HepG2 (cell line): ENCODE data around the gene WIPF2. TPM values are rescaled to one million over a fixed set of nuclear protein-coding genes. Genes with fewer than 3 reads are reported as not detected.

Experiments used
- CBX5 ChIP-seq: sonication (generic); formaldehyde crosslinking; IDR thresholded peaks from 2 replicates; pipeline ENCODE4 v1.4.0; 2020; ENCODE audit warnings: missing genetic modification reagents, borderline replicate concordance
- MED13 ChIP-seq: sonication (generic); formaldehyde crosslinking; IDR thresholded peaks from 2 replicates; pipeline ENCODE4 v1.5.0; 2020; ENCODE audit warnings: missing genetic modification reagents
- PHF21A ChIP-seq: sonication (generic); formaldehyde crosslinking; IDR thresholded peaks from 2 replicates; pipeline ENCODE4 v1.5.0; 2020; ENCODE audit warnings: mild to moderate bottlenecking, missing genetic modification reagents
- POLR2A ChIP-seq, 2 experiments: IDR thresholded peaks; 2 replicates each; pipeline ENCODE4 v1.6.1; 2011; ENCODE audit warnings: low read depth in 2 of 2, low read length in 2 of 2, mild to moderate bottlenecking in 1 of 2, moderate library complexity in 1 of 2; ENCODE audit not compliant: insufficient read depth in 1 of 2
- SAP130 ChIP-seq: IDR thresholded peaks from 2 replicates; pipeline ENCODE4 v1.6.1; 2016; ENCODE audit warnings: low read depth
- TCF7 ChIP-seq: sonication (generic); IDR thresholded peaks from 2 replicates; pipeline ENCODE4 v1.6.1; 2016; ENCODE audit warnings: antibody characterized with exemption, low read depth
- U2AF1 ChIP-seq: fragments of 200-400 bp; formaldehyde crosslinking; optimal IDR thresholded peaks from 2 replicates; pipeline ENCODE3; 2017; ENCODE audit warnings: mild to moderate bottlenecking, low read depth, low read length
- ZNF589 ChIP-seq: sonication (generic); formaldehyde crosslinking; conservative IDR thresholded peaks from 2 replicates; pipeline ENCODE4 v1.8.0; 2022; ENCODE audit warnings: mild to moderate bottlenecking, moderate library complexity, missing genetic modification reagents
- ZNF724P ChIP-seq: sonication (generic); formaldehyde crosslinking; IDR thresholded peaks from 2 replicates; pipeline ENCODE4 v1.8.0; 2022; ENCODE audit warnings: missing genetic modification reagents, borderline replicate concordance
- ZNF816 ChIP-seq: sonication (generic); formaldehyde crosslinking; IDR thresholded peaks from 2 replicates; pipeline ENCODE4 v1.8.0; 2022; ENCODE audit warnings: missing genetic modification reagents, mild to moderate bottlenecking, borderline replicate concordance
- ZNF883 ChIP-seq: sonication (generic); formaldehyde crosslinking; IDR thresholded peaks from 2 replicates; pipeline ENCODE4 v1.5.1; 2020; ENCODE audit warnings: mild to moderate bottlenecking, missing genetic modification reagents; ENCODE audit errors: not compliant biosample characterization
- polyA plus RNA-seq, 8 experiments: library from polyadenylated mRNA; depleted of rRNA in 3 of 8; stranded (reverse) in 7 of 8; unstranded in 1 of 8; fragments of >200 nt; fragmentation: Illumina TruSeq in 4 of 8; extraction: Trizol in 4 of 8; gene quantifications; 2 replicates each; pipeline versions ENCODE4 v1.2.1 to v1.2.3, GENCODE V29; 2011 to 2016; ENCODE audit warnings: low read depth in 4 of 8, missing spikeins in 1 of 8, mixed read lengths in 1 of 8; ENCODE audit not compliant: insufficient read depth in 1 of 8
- total RNA-seq, 5 experiments: library from RNA; depleted of rRNA; stranded (reverse); fragments of >200 nt; fragmentation: Illumina TruSeq; extraction: Trizol; gene quantifications; 2 replicates each; pipeline ENCODE4 v1.2.3, GENCODE V29; 2016; ENCODE audit warnings: low read depth in 1 of 5
- TF ChIP-seq, protein P1 (sequence below): sonication (generic); formaldehyde crosslinking; IDR thresholded peaks from 2 replicates; pipeline ENCODE4 v1.5.1; 2020; ENCODE audit warnings: mild to moderate bottlenecking, missing genetic modification reagents
- TF ChIP-seq, protein P2 (sequence below): sonication (generic); formaldehyde crosslinking; IDR thresholded peaks from 2 replicates; pipeline ENCODE4 v1.4.0; 2020; ENCODE audit warnings: missing genetic modification reagents, borderline replicate concordance
- TF ChIP-seq, protein P3 (sequence below): sonication (generic); formaldehyde crosslinking; IDR thresholded peaks from 2 replicates; pipeline ENCODE4 v1.5.0; 2020; ENCODE audit warnings: missing genetic modification reagents, mild to moderate bottlenecking, borderline replicate concordance
- TF ChIP-seq, protein P4 (sequence below): sonication (generic); formaldehyde crosslinking; IDR thresholded peaks from 2 replicates; pipeline ENCODE4 v1.4.0; 2020; ENCODE audit warnings: missing genetic modification reagents
- TF ChIP-seq, protein P5 (sequence below): sonication (generic); IDR thresholded peaks from 2 replicates; pipeline ENCODE4 v1.6.1; 2016; ENCODE audit warnings: low read depth, borderline replicate concordance

The WIPF2 gene
- total and polyA plus RNA-seq, 2 of the 13 experiments (the other 11 are each of a cell fraction or from before 2014, with no cell fraction given), result 7.2 to 10.8 TPM

DNA sequence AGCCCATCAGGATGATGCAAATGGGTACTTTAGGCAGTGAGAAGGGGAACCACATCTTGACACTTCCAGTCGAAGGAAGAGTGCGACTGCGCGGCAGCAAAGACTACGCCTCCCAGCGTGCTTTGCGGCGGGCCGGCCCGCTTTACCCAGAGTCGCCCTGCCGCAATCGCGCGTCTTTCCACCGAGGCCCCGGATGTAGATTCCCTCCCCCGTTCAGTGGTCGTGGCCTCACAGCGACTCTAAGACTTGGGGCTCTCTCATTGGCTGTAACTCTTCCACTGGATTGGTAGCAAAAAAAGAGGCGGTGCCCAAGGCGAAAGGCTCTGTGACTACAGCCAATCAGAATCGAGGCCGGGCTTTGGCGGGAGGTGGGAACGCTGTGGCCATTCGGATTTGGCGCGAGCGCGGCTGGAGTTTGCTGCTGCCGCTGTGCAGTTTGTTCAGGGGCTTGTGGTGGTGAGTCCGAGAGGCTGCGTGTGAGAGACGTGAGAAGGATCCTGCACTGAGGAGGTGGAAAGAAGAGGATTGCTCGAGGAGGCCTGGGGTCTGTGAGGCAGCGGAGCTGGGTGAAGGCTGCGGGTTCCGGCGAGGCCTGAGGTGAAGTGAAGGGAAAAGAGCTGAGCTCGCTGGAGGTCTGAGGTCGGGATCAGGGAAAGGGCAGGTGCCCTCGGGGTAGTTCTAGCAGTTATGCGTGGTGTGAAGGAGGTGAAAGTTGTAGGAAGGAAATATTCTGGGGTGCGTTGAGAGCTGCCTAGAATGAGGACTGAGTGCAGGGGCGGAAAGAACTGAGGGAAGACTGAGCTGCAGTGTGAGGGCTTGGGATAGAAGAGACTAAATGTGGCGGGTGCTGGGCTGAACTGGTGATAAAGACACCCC lies 68.6 kb downstream of the WIPF2 start, which contains the start of gene CDC6 (continued):
- TF ChIP-seq, protein P1, sequence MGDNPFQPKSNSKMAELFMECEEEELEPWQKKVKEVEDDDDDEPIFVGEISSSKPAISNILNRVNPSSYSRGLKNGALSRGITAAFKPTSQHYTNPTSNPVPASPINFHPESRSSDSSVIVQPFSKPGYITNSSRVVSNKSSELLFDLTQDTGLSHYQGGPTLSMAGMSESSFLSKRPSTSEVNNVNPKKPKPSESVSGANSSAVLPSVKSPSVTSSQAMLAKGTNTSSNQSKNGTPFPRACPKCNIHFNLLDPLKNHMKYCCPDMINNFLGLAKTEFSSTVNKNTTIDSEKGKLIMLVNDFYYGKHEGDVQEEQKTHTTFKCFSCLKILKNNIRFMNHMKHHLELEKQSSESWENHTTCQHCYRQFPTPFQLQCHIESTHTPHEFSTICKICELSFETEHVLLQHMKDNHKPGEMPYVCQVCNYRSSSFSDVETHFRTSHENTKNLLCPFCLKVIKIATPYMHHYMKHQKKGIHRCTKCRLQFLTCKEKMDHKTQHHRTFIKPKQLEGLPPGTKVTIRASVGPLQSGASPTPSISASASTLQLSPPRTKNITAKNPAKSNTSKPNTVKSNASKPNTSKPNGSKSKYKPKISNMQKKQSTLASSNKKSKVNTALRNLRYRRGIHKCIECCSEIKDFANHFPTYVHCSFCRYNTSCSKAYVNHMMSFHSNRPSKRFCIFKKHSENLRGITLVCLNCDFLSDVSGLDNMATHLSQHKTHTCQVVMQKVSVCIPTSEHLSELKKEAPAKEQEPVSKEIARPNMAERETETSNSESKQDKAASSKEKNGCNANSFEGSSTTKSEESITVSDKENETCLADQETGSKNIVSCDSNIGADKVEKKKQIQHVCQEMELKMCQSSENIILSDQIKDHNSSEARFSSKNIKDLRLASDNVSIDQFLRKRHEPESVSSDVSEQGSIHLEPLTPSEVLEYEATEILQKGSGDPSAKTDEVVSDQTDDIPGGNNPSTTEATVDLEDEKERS (CRISPR knock-in tag), result peak; percentile 10; the same call in 1 of the 2 replicates
- no peak for TF ChIP-seq ZNF816 (CRISPR knock-in tag)
- no peak; the same call in 1 of the 2 replicates for TF ChIP-seq ZNF589 (CRISPR knock-in tag)
- TF ChIP-seq ZNF724P (CRISPR knock-in tag), result peak; percentile 97
- TF ChIP-seq, protein P2, sequence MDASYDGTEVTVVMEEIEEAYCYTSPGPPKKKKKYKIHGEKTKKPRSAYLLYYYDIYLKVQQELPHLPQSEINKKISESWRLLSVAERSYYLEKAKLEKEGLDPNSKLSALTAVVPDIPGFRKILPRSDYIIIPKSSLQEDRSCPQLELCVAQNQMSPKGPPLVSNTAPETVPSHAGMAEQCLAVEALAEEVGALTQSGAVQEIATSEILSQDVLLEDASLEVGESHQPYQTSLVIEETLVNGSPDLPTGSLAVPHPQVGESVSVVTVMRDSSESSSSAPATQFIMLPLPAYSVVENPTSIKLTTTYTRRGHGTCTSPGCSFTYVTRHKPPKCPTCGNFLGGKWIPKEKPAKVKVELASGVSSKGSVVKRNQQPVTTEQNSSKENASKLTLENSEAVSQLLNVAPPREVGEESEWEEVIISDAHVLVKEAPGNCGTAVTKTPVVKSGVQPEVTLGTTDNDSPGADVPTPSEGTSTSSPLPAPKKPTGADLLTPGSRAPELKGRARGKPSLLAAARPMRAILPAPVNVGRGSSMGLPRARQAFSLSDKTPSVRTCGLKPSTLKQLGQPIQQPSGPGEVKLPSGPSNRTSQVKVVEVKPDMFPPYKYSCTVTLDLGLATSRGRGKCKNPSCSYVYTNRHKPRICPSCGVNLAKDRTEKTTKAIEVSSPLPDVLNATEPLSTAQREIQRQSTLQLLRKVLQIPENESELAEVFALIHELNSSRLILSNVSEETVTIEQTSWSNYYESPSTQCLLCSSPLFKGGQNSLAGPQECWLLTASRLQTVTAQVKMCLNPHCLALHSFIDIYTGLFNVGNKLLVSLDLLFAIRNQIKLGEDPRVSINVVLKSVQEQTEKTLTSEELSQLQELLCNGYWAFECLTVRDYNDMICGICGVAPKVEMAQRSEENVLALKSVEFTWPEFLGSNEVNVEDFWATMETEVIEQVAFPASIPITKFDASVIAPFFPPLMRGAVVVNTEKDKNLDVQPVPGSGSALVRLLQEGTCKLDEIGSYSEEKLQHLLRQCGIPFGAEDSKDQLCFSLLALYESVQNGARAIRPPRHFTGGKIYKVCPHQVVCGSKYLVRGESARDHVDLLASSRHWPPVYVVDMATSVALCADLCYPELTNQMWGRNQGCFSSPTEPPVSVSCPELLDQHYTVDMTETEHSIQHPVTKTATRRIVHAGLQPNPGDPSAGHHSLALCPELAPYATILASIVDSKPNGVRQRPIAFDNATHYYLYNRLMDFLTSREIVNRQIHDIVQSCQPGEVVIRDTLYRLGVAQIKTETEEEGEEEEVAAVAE, result peak; percentile 98
- TF ChIP-seq, protein P3, sequence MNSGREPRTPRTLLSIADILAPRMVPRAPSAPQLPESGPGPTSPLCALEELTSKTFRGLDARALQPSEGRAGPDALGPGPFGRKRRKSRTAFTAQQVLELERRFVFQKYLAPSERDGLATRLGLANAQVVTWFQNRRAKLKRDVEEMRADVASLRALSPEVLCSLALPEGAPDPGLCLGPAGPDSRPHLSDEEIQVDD (CRISPR knock-in tag), result 0 out of 2 replicates have a peak, but pooled peaks have one; percentile 37
- TF ChIP-seq SAP130 (CRISPR knock-in tag), result peak; percentile 100
- TF ChIP-seq POLR2A (IDR thresholded peaks at IDR 0.05; ENCODE audit: insufficient read depth in 1 of 2, low read depth in 2 of 2, low read length in 2 of 2), result peak; percentile 89 to 98
- peak; percentile 69; the same call in 1 of the 2 replicates for TF ChIP-seq PHF21A (CRISPR knock-in tag)
- TF ChIP-seq, protein P4, sequence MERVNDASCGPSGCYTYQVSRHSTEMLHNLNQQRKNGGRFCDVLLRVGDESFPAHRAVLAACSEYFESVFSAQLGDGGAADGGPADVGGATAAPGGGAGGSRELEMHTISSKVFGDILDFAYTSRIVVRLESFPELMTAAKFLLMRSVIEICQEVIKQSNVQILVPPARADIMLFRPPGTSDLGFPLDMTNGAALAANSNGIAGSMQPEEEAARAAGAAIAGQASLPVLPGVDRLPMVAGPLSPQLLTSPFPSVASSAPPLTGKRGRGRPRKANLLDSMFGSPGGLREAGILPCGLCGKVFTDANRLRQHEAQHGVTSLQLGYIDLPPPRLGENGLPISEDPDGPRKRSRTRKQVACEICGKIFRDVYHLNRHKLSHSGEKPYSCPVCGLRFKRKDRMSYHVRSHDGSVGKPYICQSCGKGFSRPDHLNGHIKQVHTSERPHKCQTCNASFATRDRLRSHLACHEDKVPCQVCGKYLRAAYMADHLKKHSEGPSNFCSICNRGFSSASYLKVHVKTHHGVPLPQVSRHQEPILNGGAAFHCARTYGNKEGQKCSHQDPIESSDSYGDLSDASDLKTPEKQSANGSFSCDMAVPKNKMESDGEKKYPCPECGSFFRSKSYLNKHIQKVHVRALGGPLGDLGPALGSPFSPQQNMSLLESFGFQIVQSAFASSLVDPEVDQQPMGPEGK (CRISPR knock-in tag), result no peak; the same call in 1 of the 2 replicates
- TF ChIP-seq CBX5, result no peak
- TF ChIP-seq U2AF1, result peak; percentile 89
- TF ChIP-seq, protein P5, sequence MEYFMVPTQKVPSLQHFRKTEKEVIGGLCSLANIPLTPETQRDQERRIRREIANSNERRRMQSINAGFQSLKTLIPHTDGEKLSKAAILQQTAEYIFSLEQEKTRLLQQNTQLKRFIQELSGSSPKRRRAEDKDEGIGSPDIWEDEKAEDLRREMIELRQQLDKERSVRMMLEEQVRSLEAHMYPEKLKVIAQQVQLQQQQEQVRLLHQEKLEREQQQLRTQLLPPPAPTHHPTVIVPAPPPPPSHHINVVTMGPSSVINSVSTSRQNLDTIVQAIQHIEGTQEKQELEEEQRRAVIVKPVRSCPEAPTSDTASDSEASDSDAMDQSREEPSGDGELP, result peak; percentile 23; the same call in 1 of the 2 replicates
- peak; percentile 77 for TF ChIP-seq ZNF883 (CRISPR knock-in tag)
- no peak for TF ChIP-seq TCF7
- peak; percentile 10; the same call in 1 of the 2 replicates for TF ChIP-seq MED13 (CRISPR knock-in tag)
